HG02571 (cell line): ENCODE measurements around the gene FARS2.

ENCODE experiments used
- ATAC-seq: cut with Tn5 transposase; IDR thresholded peaks from one replicate; pipeline ENCODE4 v1.9.1; 2021; ENCODE audit warnings: mild to moderate bottlenecking, moderate library complexity; ENCODE audit not compliant: unreplicated experiment

The FARS2 gene

DNA sequence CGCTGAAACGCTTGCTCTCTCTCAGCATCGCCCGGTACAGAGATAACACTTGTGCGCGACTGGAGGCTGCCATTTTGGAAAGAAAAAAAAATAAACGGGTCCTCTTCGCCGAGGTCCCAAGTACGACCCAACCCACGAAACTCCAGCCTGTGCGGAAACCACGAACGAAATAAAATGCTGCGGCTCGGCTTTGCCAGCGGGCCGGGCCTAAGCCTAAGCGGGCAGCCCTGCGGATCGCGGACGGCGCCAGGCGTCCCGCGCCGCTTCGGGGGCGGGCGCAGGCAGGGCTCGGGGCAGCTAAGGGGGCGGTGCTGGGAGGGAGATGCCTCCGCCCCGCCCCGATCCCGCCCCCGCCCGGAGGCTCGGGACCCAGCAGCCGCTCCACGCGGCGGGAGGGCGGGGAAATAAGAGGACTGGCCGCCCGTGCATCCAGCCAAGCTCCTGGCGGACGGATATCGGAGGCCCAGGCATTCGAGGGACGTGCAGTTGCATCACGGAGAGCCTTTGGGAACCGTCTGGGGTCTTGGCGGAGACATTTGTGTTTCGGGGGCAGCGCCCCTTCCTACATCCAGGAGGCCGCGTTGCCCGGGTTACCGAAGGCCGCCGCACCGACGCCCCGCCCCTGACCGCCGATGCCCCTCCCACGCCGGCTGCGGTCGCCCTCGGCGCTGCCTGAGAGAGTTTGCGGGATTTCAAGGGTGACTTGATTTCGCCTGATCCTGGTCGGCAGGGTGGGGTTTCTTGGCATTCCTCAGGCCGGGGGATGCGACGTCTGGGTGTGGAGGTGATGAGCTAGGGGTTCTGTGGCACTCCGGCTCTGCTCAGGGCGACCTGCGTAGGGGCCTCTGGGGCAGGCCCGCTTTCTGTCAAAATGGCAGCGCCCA lies at the start of gene FARS2, which contains the start of gene LYRM4:
Gene FARS2, plus strand, starts transcription at position 853 of the 884 bp plus-strand sequence.
Gene LYRM4, minus strand, starts transcription at position 290 of the 884 bp plus-strand sequence. Its CDS starts 217 bp downstream, at position 73.
- ATAC-seq = peak; percentile 73

GRCh38 chr6:5213836-5214235 lies 47.5 kb upstream of the FARS2 start:
- no peak for ATAC-seq

GRCh38 chr6:5214570-5215052 lies 46.7 kb upstream of the FARS2 start:
- ATAC-seq = no peak

- no peak for ATAC-seq
Measured at GRCh38 chr6:5215159-5215558, 46.2 kb upstream of the FARS2 start.

- no peak for ATAC-seq
Measured at GRCh38 chr6:5215799-5216198, 45.5 kb upstream of the FARS2 start.

DNA sequence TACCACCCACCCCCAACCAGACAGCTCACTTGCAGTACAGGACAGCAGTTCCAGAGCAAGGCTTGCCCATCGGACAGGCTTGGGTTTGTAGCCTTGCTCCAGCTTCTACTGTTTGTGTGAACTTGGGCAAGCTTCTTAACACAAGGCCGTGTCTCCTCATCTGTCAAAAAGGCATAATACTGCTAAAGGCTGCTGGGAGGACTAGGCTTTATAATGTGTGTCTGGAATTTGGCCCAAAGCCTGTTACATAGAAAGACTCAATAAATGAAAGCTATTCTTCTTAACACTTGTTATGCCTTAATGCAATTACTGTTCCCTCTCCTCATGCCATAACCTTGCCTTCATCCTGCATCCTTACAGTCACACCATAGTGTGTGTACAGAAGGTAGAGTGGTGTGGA lies 44.0 kb upstream of the FARS2 start:
- ATAC-seq = no peak

GRCh38 chr6:5219011-5219691 lies 42.2 kb upstream of the FARS2 start:
- ATAC-seq = no peak

- no peak for ATAC-seq
Measured at GRCh38 chr6:5220443-5220842, 40.9 kb upstream of the FARS2 start.

DNA sequence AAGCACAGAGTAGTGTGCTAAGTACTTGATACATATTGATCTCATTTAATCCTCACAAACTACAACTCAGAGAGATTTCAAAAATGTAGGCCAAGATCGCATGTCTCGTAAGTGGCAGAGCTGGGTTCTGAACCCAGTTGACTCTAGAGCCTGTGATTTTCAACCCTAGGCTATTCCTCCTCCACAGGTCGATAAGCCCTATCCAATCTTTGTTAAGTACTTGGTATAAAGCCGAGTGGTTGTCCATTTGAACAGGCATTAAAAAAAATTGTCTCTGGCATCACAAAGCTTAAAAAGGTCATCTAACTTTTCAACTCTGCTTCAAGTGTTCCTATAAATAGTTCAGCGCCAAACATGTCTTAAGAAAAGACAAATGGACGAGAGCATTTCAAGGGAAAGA lies 38.0 kb upstream of the FARS2 start:
- no peak for ATAC-seq

DNA sequence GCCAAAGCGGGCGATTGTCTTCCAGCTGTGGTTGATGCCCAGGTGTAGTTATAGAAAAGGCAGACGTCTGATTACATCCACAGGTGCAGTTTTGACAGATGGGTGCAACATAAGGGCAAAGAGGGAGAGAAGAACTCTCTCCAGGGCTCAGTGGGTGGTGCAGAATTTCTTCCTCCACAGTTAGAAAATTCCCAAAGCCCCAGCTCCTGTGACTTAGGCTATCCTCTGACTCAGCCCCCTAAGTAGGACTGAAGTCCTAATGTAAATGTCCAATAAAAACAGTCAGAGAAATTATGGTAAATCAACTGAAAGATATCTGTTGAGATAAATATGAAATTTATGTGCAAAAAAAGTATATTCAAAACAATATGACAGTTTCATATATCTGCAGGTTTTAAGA lies 32.0 kb upstream of the FARS2 start:
- ATAC-seq = no peak

DNA sequence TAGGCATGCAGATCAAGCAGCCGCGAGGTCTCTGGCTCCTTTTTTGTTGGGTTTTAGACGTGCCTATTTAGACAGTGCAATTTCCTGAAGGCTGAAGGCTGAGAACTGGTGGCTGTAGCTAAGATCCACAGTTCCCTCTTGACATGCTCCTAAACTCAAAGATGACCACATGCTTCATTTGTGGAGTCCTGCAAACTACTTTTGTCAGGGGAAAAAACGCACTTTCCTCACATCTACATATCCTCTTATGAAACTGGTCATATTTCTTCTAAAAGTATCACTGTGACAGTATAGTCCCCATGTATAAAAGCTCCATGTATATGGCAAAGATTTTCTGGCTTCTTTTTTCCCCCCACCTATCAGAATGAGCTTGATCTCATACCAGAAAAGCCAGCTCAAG lies 31.2 kb upstream of the FARS2 start:
- no peak for ATAC-seq

- ATAC-seq = no peak
Measured at GRCh38 chr6:5231289-5231688, 30.0 kb upstream of the FARS2 start.

- ATAC-seq = no peak
Measured at GRCh38 chr6:5234874-5235273, 26.4 kb upstream of the FARS2 start.

- ATAC-seq = no peak
Measured at GRCh38 chr6:5235830-5236229, 25.5 kb upstream of the FARS2 start.

GRCh38 chr6:5237805-5238204 lies 23.5 kb upstream of the FARS2 start:
- ATAC-seq = no peak

GRCh38 chr6:5238336-5238735 lies 23.0 kb upstream of the FARS2 start:
- ATAC-seq = no peak

- ATAC-seq = no peak
Measured at GRCh38 chr6:5241252-5241651, 20.1 kb upstream of the FARS2 start.

- no peak for ATAC-seq
Measured at GRCh38 chr6:5243069-5243468, 18.2 kb upstream of the FARS2 start.

DNA sequence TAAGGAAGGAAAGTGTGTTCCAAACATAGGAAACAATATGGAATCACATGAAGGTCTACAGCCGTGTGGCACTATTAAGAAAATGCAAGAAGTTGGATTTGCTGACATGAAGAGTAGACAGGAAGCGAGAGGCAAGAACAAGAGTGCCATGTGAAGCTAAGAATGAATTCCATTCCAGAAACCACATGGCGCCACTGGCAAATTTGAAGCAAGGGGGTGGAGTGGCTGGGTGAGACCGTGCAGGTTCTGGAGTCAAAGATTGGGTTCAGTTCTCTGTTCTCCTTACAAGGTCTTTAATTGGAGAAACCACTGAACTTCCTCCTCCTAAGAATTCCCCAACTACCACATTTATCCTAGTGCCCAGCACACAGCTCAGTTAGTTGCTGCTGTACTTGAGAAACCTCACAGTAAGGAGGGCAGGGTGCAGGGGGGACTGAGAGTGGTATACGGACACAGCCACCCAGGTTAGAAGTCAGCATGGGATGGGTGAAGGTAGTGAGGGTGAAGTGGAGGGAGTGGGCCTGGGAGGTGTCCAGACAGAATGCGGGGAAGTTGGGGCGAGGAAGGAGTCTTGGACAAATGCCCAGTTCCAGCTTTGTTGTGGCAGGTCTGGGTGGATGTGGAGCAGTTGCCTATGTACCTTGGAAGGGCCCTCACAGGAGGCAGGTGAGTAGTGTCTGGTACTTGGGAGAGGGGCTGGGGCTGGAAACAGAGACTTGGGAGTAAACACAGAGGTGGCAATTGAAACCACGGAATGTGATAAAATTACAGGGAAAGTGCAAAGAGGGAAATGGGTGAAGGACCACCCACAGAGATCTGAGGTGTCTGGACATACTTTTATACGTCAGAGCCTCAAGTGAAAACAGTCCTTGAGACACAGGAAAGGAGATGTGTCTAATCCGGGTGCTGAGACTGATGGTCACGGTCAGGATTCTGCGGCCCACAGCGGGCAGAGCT lies 14.9 kb upstream of the FARS2 start:
- no peak for ATAC-seq

GRCh38 chr6:5247201-5247600 lies 14.1 kb upstream of the FARS2 start:
- ATAC-seq = no peak
